ENCODE data around the gene DLGAP4.

DLGAP4 gene

DNA sequence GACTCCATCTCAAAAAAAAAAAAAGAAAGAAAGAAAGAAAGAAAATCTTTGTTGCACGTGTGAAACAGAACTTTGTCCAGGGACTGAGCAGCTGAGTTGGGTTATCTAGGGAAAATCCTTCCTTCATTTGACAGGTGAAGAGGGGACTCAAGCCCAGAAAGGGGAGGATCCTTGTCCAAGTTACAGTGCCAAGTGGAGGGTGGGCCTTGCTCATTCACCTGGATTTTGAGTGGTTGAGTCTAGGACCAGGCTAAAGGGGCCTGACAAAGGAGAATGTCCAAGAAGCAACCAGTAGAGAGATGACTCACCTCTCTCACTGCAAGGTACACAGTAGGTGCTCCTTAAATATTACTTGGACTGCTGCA, 269.9 kb downstream of the DLGAP4 start:
- no peak overlapping the region for H3K27ac ChIP-seq
- TF ChIP-seq, protein P1, sequence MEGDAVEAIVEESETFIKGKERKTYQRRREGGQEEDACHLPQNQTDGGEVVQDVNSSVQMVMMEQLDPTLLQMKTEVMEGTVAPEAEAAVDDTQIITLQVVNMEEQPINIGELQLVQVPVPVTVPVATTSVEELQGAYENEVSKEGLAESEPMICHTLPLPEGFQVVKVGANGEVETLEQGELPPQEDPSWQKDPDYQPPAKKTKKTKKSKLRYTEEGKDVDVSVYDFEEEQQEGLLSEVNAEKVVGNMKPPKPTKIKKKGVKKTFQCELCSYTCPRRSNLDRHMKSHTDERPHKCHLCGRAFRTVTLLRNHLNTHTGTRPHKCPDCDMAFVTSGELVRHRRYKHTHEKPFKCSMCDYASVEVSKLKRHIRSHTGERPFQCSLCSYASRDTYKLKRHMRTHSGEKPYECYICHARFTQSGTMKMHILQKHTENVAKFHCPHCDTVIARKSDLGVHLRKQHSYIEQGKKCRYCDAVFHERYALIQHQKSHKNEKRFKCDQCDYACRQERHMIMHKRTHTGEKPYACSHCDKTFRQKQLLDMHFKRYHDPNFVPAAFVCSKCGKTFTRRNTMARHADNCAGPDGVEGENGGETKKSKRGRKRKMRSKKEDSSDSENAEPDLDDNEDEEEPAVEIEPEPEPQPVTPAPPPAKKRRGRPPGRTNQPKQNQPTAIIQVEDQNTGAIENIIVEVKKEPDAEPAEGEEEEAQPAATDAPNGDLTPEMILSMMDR (IDR thresholded peaks at IDR 0.05) = no peak

More for the DNA sequence above, 269.9 kb downstream of the DLGAP4 start:
- no peak overlapping the region for H3K4me3 ChIP-seq
- DNase-seq (ENCODE audit: low spot score) = no peak
